SU-DHL-6 (cell line): ENCODE measurements around the gene SPATC1L.

ENCODE experiments used
- H2AFZ ChIP-seq: fragments of 200-600 bp; sonication (generic); 2 replicates; pipeline ENCODE4 v1.6.1; 2014; ENCODE audit warnings: low read depth, mild to moderate bottlenecking, moderate library complexity, mixed read lengths, antibody characterized with exemption, low read length; ENCODE audit not compliant: severe bottlenecking
- H3F3A ChIP-seq: fragments of 200-600 bp; shearing (Covaris generic); 2 replicates; pipeline ENCODE4 v1.6.0; 2016; ENCODE audit warnings: antibody characterized with exemption, mild to moderate bottlenecking; ENCODE audit not compliant: insufficient read depth
- H3K27ac ChIP-seq: fragments of 200-600 bp; sonication (generic); 2 replicates; pipeline ENCODE4 v1.5.1; 2016; ENCODE audit warnings: low read depth, mild to moderate bottlenecking, low read length, moderate library complexity, mixed read lengths
- H3K27me3 ChIP-seq: fragments of 200-600 bp; sonication (generic), shearing (Covaris generic); 2 replicates; pipeline ENCODE4 v1.6.0; 2014; ENCODE audit warnings: mild to moderate bottlenecking, low read length
- H3K36me3 ChIP-seq: fragments of 200-600 bp; sonication (generic); 2 replicates; pipeline ENCODE4 v1.6.1; 2014; ENCODE audit warnings: mild to moderate bottlenecking, low read length, mixed read lengths
- H3K4me2 ChIP-seq: fragments of 300-600, 200-600 bp; shearing (Covaris generic), sonication (generic); 2 replicates; pipeline ENCODE4 v1.6.0; 2014; ENCODE audit warnings: low read length, low read depth, mild to moderate bottlenecking; ENCODE audit not compliant: poor library complexity, severe bottlenecking
- H3K4me3 ChIP-seq: fragments of 200-600 bp; sonication (generic); 2 replicates; pipeline ENCODE4 v1.5.1; 2014; ENCODE audit warnings: antibody characterized with exemption, low read length, mild to moderate bottlenecking, mixed read lengths; ENCODE audit not compliant: insufficient read depth, poor library complexity, severe bottlenecking
- H3K79me2 ChIP-seq: fragments of 200-600 bp; sonication (generic); 2 replicates; pipeline ENCODE4 v1.6.1; 2014; ENCODE audit warnings: mild to moderate bottlenecking, low read length, moderate library complexity; ENCODE audit not compliant: insufficient read depth
- H3K9ac ChIP-seq: fragments of 200-600 bp; sonication (generic); 2 replicates; pipeline ENCODE4 v1.7.0; 2014; ENCODE audit warnings: mild to moderate bottlenecking, low read length
- H3K9me2 ChIP-seq: fragments of 200-600 bp; sonication (generic); replicated peaks from 2 replicates; pipeline ENCODE4 v1.6.1; 2014; ENCODE audit warnings: low read length; ENCODE audit not compliant: insufficient read depth
- H3K9me3 ChIP-seq: fragments of 200-600 bp; sonication (generic); 2 replicates; pipeline ENCODE4 v1.6.1; 2014; ENCODE audit warnings: low read length, mixed read lengths; ENCODE audit not compliant: insufficient read depth
- H4K20me1 ChIP-seq: fragments of 200-600 bp; sonication (generic); 2 replicates; pipeline ENCODE4 v1.6.1; 2014; ENCODE audit warnings: low read depth, mild to moderate bottlenecking, antibody characterized with exemption, low read length, moderate library complexity, mixed read lengths
- CTCF ChIP-seq: fragments of 200-600 bp; sonication (generic); IDR thresholded peaks from one replicate; pipeline ENCODE4 v1.5.1; 2017; ENCODE audit warnings: antibody characterized with exemption, mild to moderate bottlenecking, low read length, moderate library complexity; ENCODE audit not compliant: insufficient read depth, poor library complexity, severe bottlenecking
- EZH2phosphoT487 ChIP-seq: fragments of 200-600 bp; sonication (generic), shearing (Covaris generic); conservative IDR thresholded peaks from 2 replicates; pipeline ENCODE4 v1.6.1; 2018; ENCODE audit warnings: mild to moderate bottlenecking, antibody characterized with exemption, low read length, moderate library complexity, mixed read lengths

Gene SPATC1L

GRCh38 chr21:46212721-46213484, 28.6 kb upstream of the SPATC1L start:
- H3K9me3 ChIP-seq, result no peaks in the 10 kb centered on the region
- H3K9me2 ChIP-seq, result no peaks in the 10 kb centered on the region
- no peaks in the 10 kb centered on the region for H3F3A ChIP-seq
- H3K36me3 ChIP-seq, result no peaks in the 10 kb centered on the region
- H3K4me2 ChIP-seq, result no peak overlapping the region
- H3K4me3 ChIP-seq, result no peak overlapping the region
- H3K27ac ChIP-seq, result no peak overlapping the region
- H3K79me2 ChIP-seq, result no peaks in the 10 kb centered on the region
- no peaks in the 10 kb centered on the region for H3K27me3 ChIP-seq
- no peaks in the 10 kb centered on the region for H4K20me1 ChIP-seq
- no peak for TF ChIP-seq CTCF
- TF ChIP-seq EZH2phosphoT487, result no peak
- H3K9ac ChIP-seq, result no peak overlapping the region
- no peak overlapping the region for H2AFZ ChIP-seq

GRCh38 chr21:46211786-46212720, 27.8 kb upstream of the SPATC1L start:
- Histone ChIP-seq H3K27me3 (no peaks in the 10 kb centered on the region), H3K4me2 (no peak overlapping the region), H3K9me3 (no peaks in the 10 kb centered on the region), H3K9ac (no peak overlapping the region), H2AFZ (no peak overlapping the region), H4K20me1 (no peaks in the 10 kb centered on the region), H3K79me2 (no peaks in the 10 kb centered on the region), H3K4me3 (no peak overlapping the region), H3K9me2 (no peaks in the 10 kb centered on the region), H3K36me3 (no peaks in the 10 kb centered on the region), H3K27ac (no peak overlapping the region), H3F3A (no peaks in the 10 kb centered on the region)
- no peak for TF ChIP-seq CTCF
- TF ChIP-seq EZH2phosphoT487, result no peak

- Histone ChIP-seq H3K27ac (no peak overlapping the region), H3K9ac (no peak overlapping the region), H3K9me2 (no peaks in the 10 kb centered on the region), H2AFZ (no peak overlapping the region), H3K79me2 (no peaks in the 10 kb centered on the region), H4K20me1 (no peaks in the 10 kb centered on the region), H3K9me3 (no peaks in the 10 kb centered on the region), H3K27me3 (no peaks in the 10 kb centered on the region), H3K36me3 (no peaks in the 10 kb centered on the region), H3K4me2 (no peak overlapping the region), H3F3A (no peaks in the 10 kb centered on the region), H3K4me3 (no peak overlapping the region)
- TF ChIP-seq EZH2phosphoT487 (no peak), CTCF (no peak)
Measured at GRCh38 chr21:46211376-46211775, 27.1 kb upstream of the SPATC1L start.
